Astrocyte of the spinal cord (primary cell): Measurements from ENCODE around the gene OR5J2.
"Not testable (repeated sequence)": the region's sequence is repeated elsewhere in the genome, so short reads cannot be mapped to it uniquely, and the experiment has no call there.

Source experiments
- DNase-seq: peaks from one replicate; pipeline ENCODE4 v3.0.0; 2011; ENCODE audit warnings: low read depth, low spot score
- H3K4me3 ChIP-seq: 2 replicates; pipeline ENCODE4 v1.5.1; 2011; ENCODE audit warnings: low read depth, mild to moderate bottlenecking, low read length, moderate library complexity
- CTCF ChIP-seq: IDR thresholded peaks from 2 replicates; pipeline ENCODE4 v1.5.1; 2012; ENCODE audit warnings: low read depth, mild to moderate bottlenecking, low read length, inconsistent platforms
- in situ Hi-C: cut with HindIII; loops from 2 replicates; pipeline ENCODE4 v1.10.0; 2017; ENCODE audit warnings: low sequenced_read_pairs

OR5J2 gene

GRCh38 chr11:56172256-56172830 is 4.1 kb upstream of the OR5J2 start:
- TF ChIP-seq CTCF = no peak
- DNase-seq = no peak
- in situ Hi-C loops = no loop called here
- H3K4me3 ChIP-seq = no peak overlapping the region

GRCh38 chr11:56183459-56183858 is 7.0 kb downstream of the OR5J2 start:
- no peak for TF ChIP-seq CTCF

GRCh38 chr11:56188602-56189001 is 12.2 kb downstream of the OR5J2 start:
- no peak for DNase-seq
- H3K4me3 ChIP-seq = no peak overlapping the region
- in situ Hi-C loops = no loop called here
- TF ChIP-seq CTCF = no peak

More at GRCh38 chr11:56183459-56183858, 7.0 kb downstream of the OR5J2 start:
- no peak for DNase-seq
- in situ Hi-C loops = no loop called here
- no peak overlapping the region for H3K4me3 ChIP-seq

GRCh38 chr11:56196705-56197104 is 20.3 kb downstream of the OR5J2 start:
- in situ Hi-C loops = no loop called here
- no peak for TF ChIP-seq CTCF
- DNase-seq = no peak
- no peak overlapping the region for H3K4me3 ChIP-seq

- no peak for DNase-seq
- H3K4me3 ChIP-seq = no peak overlapping the region
- no peak for TF ChIP-seq CTCF
- in situ Hi-C loops = no loop called here
Measured at GRCh38 chr11:56197367-56197766, 20.9 kb downstream of the OR5J2 start.

- no peak for TF ChIP-seq CTCF
- in situ Hi-C loops = no loop called here
Measured at GRCh38 chr11:56207790-56208189, 31.4 kb downstream of the OR5J2 start.

GRCh38 chr11:56214537-56214936 is 38.1 kb downstream of the OR5J2 start:
- TF ChIP-seq CTCF = no peak
- in situ Hi-C loops = no loop called here

More at GRCh38 chr11:56207790-56208189, 31.4 kb downstream of the OR5J2 start:
- no peak for DNase-seq
- H3K4me3 ChIP-seq = no peak overlapping the region

GRCh38 chr11:56219735-56220134 is 43.3 kb downstream of the OR5J2 start:
- H3K4me3 ChIP-seq, DNase-seq, in situ Hi-C loops: not testable (repeated sequence)

More at GRCh38 chr11:56214537-56214936, 38.1 kb downstream of the OR5J2 start:
- H3K4me3 ChIP-seq = no peak overlapping the region
- no peak for DNase-seq
